ENCODE results near the gene CDH4.

- TF ChIP-seq CTCF (IDR thresholded peaks at IDR 0.05; ENCODE audit: control extremely low read depth in 1 of 3, insufficient read depth in 1 of 3, low read depth in 1 of 3, low read length in 3 of 3) = no peak
- no peak for TF ChIP-seq EP300 (IDR thresholded peaks at IDR 0.05; ENCODE audit: borderline replicate concordance in 1 of 2, low read depth in 2 of 2, low read length in 2 of 2)
- TF ChIP-seq JUND (IDR thresholded peaks at IDR 0.05; ENCODE audit: low read length) = no peak
- no peak for TF ChIP-seq SAP30 (IDR thresholded peaks at IDR 0.05; ENCODE audit: insufficient read depth, insufficient replicate concordance, low read length)
- TF ChIP-seq EZH2 (IDR thresholded peaks at IDR 0.05; ENCODE audit: low read depth, low read length, severe bottlenecking) = no peak
- TF ChIP-seq TEAD4 (IDR thresholded peaks at IDR 0.05; ENCODE audit: low read depth, low read length) = no peak
- TF ChIP-seq POLR2A (IDR thresholded peaks at IDR 0.05; ENCODE audit: control extremely low read depth in 1 of 2, low read depth in 2 of 2, low read length in 2 of 2) = no peak
- no peak for TF ChIP-seq CHD2 (IDR thresholded peaks at IDR 0.05; ENCODE audit: low read length)
- no peak for TF ChIP-seq GABPA (IDR thresholded peaks at IDR 0.05; ENCODE audit: borderline replicate concordance, insufficient read depth, low read length)
- no peak for TF ChIP-seq CHD7 (IDR thresholded peaks at IDR 0.05; ENCODE audit: insufficient replicate concordance, low read length)
- no peak for TF ChIP-seq BRCA1 (IDR thresholded peaks at IDR 0.05; ENCODE audit: low read depth, low read length)
These were observed 626.6 kb downstream of the CDH4 start for GRCh38 chr20:61878478-61879302.

All from H1 (cell line).